GM19397 (cell line): ENCODE data around the gene ZNF441.
"Not testable (repeated sequence)": the region's sequence is repeated elsewhere in the genome, so short reads cannot be mapped to it uniquely, and the experiment has no call there.

Experiments used
- ATAC-seq: cut with Tn5 transposase; IDR thresholded peaks from one replicate; pipeline ENCODE4 v1.9.1; 2021; ENCODE audit warnings: mild to moderate bottlenecking, moderate library complexity; ENCODE audit not compliant: unreplicated experiment

ZNF441 gene

DNA sequence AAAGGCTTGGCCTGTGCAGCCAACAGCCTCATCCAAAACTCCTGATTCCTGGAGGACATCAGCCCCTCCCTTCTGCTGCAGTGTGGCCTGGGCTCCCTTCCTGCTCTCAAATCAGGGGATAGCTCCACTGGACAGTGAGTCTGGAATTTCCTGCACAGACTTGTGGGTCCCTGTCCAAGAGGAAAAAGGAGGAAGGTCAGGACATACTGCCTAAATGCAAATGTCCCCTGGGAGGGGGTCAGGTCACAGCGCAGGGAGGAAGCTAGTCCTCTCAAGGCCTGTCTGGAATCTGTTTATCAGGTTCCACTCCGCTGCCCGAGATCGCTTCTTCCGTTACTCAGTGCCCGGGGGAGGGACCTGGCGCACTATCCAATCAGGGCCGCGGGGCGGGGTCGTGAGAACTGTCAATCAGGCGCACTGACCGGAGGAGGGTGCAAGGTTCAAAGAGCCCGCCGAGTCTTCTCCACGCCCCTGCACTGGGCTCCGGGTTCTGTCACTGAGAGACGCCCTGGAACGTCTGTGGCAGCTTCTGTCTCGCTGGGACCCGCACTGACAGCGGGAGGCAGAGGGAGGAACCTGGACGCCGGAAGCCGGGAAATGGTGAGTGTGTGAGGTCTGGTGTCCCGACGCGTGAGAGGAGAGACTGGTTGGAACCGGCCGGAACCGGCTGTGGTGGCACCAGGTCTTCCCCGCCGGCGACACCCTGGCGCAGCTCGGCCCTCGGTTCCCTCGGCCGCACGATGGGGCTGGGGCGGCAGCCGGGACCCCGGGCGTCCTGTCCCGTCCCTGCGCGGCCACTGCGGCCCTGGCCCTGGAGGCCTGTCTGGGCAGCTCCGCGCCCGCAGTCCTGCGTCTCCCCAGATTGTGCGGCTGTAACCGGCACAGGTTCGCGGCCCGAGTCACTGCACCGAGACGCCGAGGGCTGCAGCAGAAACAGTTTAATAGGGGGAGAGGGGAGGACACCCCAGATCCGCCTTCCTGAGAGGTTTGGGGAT is at the start of gene ZNF441:
ZNF441 (plus strand) TSS at position 404 of the 995 bp plus-strand sequence; CDS start at position 598, 194 bp downstream.
- peak; percentile 87 for ATAC-seq

GRCh38 chr19:11721681-11722080 is 45.1 kb upstream of the ZNF441 start:
- no peak for ATAC-seq

GRCh38 chr19:11722414-11722813 is 44.4 kb upstream of the ZNF441 start:
- no peak for ATAC-seq

- no peak for ATAC-seq
These were observed 37.2 kb upstream of the ZNF441 start for GRCh38 chr19:11729586-11729985.

GRCh38 chr19:11735375-11735774 is 31.4 kb upstream of the ZNF441 start:
- ATAC-seq: no peak

- ATAC-seq: no peak
These were observed 30.1 kb upstream of the ZNF441 start for GRCh38 chr19:11736696-11737095.

DNA sequence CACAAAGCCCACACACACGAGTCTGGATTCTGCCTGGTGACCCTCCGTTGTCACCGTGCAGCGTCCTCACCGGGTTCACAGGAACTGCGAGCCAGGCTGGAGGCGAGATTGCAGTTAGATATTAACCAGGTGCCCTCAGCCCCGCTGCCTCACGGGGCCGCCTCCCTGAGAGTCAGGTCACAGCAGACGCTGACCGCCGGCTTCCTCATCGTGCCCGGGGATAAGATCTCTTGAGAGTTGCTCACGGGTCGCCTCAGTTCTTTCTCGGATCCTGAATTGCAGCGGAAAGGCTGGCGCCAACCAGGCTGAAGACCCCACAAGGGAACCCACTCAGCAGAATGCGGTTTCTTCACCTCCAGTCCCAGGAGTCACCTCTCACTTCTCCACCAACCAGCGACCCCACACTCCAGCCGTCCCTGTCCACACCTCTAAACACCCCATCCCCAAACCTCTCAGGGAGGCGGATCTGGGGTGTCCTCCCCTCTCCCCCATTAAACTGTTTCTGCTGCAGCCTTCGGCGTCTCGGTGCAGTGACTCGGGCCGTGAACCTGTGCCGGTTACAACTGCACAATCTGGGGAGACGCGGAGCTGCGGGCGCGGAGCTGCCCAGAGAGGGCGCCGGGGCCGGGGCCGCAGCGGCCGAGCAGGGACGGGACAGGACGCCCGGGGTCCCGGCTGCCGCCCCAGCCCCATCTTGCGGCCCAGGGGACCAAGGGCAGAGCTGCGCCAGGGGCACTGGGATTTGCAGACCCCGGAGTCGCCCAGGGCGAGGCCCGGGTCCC is 28.6 kb upstream of the ZNF441 start:
- peak; percentile 36 for ATAC-seq

DNA sequence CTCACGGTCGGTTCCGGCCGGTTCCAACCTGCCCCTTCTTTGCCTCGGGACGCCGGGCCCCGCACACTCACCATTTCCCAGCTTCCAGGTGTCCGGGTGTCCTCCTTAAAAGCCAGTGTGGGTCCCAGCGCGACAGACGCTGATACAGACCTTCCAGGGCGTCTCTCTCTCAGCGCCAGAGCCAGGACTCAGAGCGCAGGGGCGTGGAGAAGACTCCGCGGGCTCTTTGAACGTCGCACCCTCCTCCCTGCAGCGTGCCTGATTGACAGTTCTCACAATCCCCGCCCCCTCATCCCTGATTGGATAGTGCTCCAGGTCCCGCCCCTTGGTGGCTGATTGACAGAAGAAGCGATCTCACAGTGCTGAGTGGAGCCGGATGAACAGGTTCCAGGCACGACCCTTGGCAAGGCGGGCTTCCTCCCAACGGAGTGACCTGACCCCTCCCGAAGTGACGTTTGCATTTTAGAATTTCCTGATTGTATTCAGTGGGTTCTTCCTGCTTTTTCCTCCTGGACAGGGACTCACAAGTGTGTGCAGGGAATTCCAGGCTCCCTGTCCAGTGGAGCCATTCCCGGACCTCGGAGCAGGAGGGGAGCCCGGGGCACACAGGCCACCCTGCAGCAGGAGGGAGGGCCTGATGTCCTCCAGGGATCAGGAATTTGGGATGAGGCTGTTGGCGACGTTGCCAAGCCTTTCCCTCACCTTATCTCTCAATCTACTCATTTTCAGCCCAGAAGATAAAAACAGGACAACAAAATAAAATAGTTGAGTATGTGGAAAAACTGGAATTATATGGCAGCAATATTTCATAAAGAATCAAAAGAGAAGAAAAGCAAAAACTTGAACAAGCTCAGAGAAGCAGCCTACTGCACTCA is 27.8 kb upstream of the ZNF441 start, which contains the start of gene ZNF823:
ZNF823 (minus strand) TSS at position 201 of the 875 bp plus-strand sequence; CDS start at position 74, 127 bp downstream.
- ATAC-seq: peak; percentile 91

GRCh38 chr19:11745869-11746268 is 20.9 kb upstream of the ZNF441 start:
- no peak for ATAC-seq

DNA sequence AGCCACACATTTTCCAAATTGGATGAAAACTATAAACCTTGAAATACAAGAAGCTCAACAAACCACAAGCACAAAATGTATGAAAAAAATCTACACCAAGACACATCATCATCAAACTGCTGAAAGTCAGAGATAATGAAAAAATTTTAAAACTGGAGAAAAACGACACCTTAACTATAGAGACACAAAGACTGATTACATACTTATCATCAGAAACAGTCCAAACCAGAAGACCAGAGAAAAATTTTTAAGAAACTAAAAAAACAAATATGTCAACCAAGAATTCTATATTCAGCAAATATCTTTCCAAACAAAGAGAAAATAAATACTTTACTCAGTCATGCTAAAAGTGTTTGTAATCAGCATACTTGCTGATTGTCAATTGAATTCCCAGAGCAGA is 19.5 kb upstream of the ZNF441 start:
- no peak for ATAC-seq

GRCh38 chr19:11749751-11750150 is 17.0 kb upstream of the ZNF441 start:
- no peak for ATAC-seq

GRCh38 chr19:11752244-11752736 is 14.5 kb upstream of the ZNF441 start:
- no peak for ATAC-seq

GRCh38 chr19:11754663-11755062 is 12.1 kb upstream of the ZNF441 start:
- ATAC-seq: no peak

- ATAC-seq: no peak
These were observed 9.8 kb upstream of the ZNF441 start for GRCh38 chr19:11756965-11757364.

- no peak for ATAC-seq
These were observed 7.0 kb upstream of the ZNF441 start for GRCh38 chr19:11759805-11760204.

GRCh38 chr19:11763117-11763516 is 3.7 kb upstream of the ZNF441 start:
- no peak for ATAC-seq

DNA sequence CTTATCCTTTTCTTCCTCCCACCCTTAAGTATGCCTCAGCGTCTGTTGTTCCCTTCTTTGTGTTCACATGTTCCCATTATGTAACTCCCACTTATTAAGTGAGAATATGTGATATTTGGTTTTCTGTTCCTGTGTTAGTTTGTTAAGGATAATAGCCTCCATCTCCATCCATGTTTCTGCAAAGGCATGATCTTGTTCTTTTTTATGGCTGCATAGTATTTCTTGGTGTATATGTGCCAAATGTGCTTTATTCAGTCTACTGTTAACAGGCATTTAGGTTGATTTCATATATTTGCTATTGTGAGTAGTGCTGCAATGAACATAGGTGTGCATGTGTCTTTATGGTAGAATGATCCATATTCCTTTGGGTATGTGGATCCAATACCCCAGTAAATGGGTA is 3.2 kb upstream of the ZNF441 start:
- ATAC-seq: no peak

DNA sequence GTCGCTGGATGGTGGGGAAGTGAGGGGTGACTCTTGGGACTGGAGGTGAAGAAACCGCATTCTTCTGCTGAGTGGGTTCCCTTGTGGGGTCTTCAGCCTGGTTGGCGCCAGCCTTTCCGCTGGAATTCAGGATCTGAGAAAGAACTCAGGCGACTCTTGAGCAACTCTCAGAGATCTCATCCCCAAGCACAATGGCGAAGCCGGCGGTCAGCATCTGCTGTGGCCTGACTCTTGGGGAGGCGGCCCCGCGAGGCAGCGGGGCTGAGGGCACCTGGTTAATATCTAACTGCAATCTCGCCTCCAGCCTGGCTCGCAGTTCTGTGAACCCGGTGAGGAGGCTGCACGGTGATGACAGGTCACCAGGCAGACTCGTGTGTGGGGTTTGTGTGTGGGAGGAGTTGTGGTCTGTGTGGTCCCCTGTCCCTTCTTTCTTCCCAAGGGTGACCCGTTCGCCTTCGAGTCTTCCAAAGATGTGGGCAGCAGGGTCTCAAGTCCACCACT is 883 bp downstream of the ZNF441 start:
- ATAC-seq: peak; percentile 31

DNA sequence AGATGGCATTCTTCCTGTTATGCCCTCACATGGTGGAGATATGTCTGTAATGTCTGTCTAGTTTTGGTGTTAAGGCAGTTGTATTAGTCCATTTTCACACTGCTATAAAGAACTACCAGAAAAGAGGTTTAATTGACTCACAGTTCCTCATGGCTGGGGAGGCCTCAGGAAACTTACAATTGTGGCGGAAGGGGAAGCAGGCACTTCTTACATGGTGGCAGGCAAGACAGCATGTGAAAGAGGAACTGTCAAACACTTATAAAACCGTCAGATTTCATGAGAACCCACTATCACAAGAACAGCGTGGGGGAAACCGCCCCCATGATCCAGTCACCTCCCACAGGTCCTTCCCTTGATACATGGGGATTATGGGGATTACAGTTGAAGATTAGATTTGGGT is 3.2 kb downstream of the ZNF441 start:
- no peak for ATAC-seq

DNA sequence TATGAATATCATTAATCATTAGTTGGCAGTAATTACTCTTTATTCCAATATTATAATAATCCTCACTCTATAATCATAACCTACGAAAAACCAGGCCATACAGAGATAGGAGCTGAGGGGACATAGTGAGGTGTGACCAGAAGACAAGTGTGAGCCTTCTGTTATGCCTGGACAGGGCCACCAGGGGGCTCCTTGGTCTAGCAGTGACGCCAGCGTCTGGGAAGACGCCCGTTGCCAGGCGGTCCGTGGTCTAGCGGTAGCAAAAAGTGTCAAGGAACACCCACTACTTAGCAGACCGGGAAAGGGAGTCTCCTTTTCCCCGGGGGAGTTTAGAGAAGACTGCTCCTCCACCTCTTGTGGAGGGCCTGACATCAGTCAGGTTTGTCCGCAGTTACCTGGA is 4.7 kb downstream of the ZNF441 start:
- ATAC-seq: not testable (repeated sequence)
